H9 (cell line): ENCODE data around the gene F11R. TPM values are rescaled to one million over a fixed set of nuclear protein-coding genes. Genes with fewer than 3 reads are reported as not detected.

Experiments used
- DNase-seq: peaks from one replicate; pipeline ENCODE4 v3.0.0-alpha.2; 2017
- H2AFZ ChIP-seq: one replicate; pipeline ENCODE4 v1.6.1; 2013; ENCODE audit warnings: mild to moderate bottlenecking, low read length, control low read depth, moderate library complexity
- H2AK5ac ChIP-seq: 2 replicates; pipeline ENCODE4 v1.6.1; 2013; ENCODE audit warnings: low read length, control low read depth, mixed read lengths; ENCODE audit not compliant: insufficient read length
- H2BK120ac ChIP-seq: one replicate; pipeline ENCODE4 v1.6.1; 2013; ENCODE audit warnings: low read depth, mild to moderate bottlenecking, low read length, control low read depth, inconsistent platforms; ENCODE audit not compliant: poor library complexity, severe bottlenecking
- H2BK12ac ChIP-seq: 2 replicates; pipeline ENCODE4 v1.6.1; 2013; ENCODE audit warnings: low read length, control low read depth, mixed read lengths, low read depth; ENCODE audit not compliant: insufficient read length
- H2BK15ac ChIP-seq: 2 replicates; pipeline ENCODE4 v1.6.1; 2013; ENCODE audit warnings: low read depth, low read length, control low read depth
- H2BK20ac ChIP-seq: one replicate; pipeline ENCODE4 v1.6.1; 2013; ENCODE audit warnings: low read depth, mild to moderate bottlenecking, low read length, control low read depth, inconsistent platforms; ENCODE audit not compliant: poor library complexity, severe bottlenecking
- H2BK5ac ChIP-seq: 2 replicates; pipeline ENCODE4 v1.6.1; 2013; ENCODE audit warnings: low read length, control low read depth, mixed read lengths; ENCODE audit not compliant: insufficient read length
- H3K14ac ChIP-seq: 2 replicates; pipeline ENCODE4 v1.6.1; 2013; ENCODE audit warnings: low read length, control low read depth; ENCODE audit not compliant: insufficient read depth
- H3K18ac ChIP-seq: 2 replicates; pipeline ENCODE4 v1.6.1; 2013; ENCODE audit warnings: low read depth, mild to moderate bottlenecking, mixed read lengths, low read length, control low read depth; ENCODE audit not compliant: insufficient read length
- H3K23ac ChIP-seq: 2 replicates; pipeline ENCODE4 v1.6.1; 2013; ENCODE audit warnings: low read length, control low read depth, mixed read lengths, low read depth; ENCODE audit not compliant: insufficient read length
- H3K23me2 ChIP-seq: 2 replicates; pipeline ENCODE4 v1.6.1; 2013; ENCODE audit warnings: low read depth, mild to moderate bottlenecking, mixed read lengths, low read length, control low read depth; ENCODE audit not compliant: insufficient read length, poor library complexity, severe bottlenecking
- H3K27ac ChIP-seq: 2 replicates; pipeline ENCODE4 v1.5.1; 2013; ENCODE audit warnings: low read length, control low read depth, mixed read lengths, low read depth; ENCODE audit not compliant: insufficient read length
- H3K27me3 ChIP-seq: 2 replicates; pipeline ENCODE4 v1.6.1; 2013; ENCODE audit warnings: low read length, control low read depth, inconsistent platforms; ENCODE audit not compliant: insufficient read depth
- H3K4ac ChIP-seq: 2 replicates; pipeline ENCODE4 v1.6.1; 2013; ENCODE audit warnings: low read depth, mild to moderate bottlenecking, control low read depth, inconsistent platforms, low read length, moderate library complexity
- H3K4me1 ChIP-seq: 2 replicates; pipeline ENCODE4 v1.6.1; 2013; ENCODE audit warnings: low read length, control low read depth, inconsistent platforms; ENCODE audit not compliant: insufficient read depth
- H3K4me2 ChIP-seq: 2 replicates; pipeline ENCODE4 v1.6.1; 2013; ENCODE audit warnings: low read length, control low read depth, mixed read lengths; ENCODE audit not compliant: insufficient read length, insufficient read depth
- H3K56ac ChIP-seq: 2 replicates; pipeline ENCODE4 v1.6.1; 2013; ENCODE audit warnings: low read depth, mild to moderate bottlenecking, mixed read lengths, low read length, control low read depth; ENCODE audit not compliant: insufficient read length
- H3K79me1 ChIP-seq: 2 replicates; pipeline ENCODE4 v1.6.1; 2013; ENCODE audit warnings: low read depth, mild to moderate bottlenecking, moderate library complexity, low read length, control low read depth, inconsistent platforms; ENCODE audit not compliant: insufficient read depth, poor library complexity, severe bottlenecking
- H3K79me2 ChIP-seq: 2 replicates; pipeline ENCODE4 v1.6.1; 2013; ENCODE audit warnings: low read length, control low read depth, inconsistent platforms; ENCODE audit not compliant: insufficient read depth
- H3K9ac ChIP-seq: 2 replicates; pipeline ENCODE4 v1.6.1; 2013; ENCODE audit warnings: low read length, control low read depth, mixed read lengths; ENCODE audit not compliant: insufficient read length; ENCODE audit errors: extremely low read depth
- H3K9me3 ChIP-seq: one replicate; pipeline ENCODE4 v1.6.1; 2013; ENCODE audit warnings: low read depth, low read length, inconsistent platforms; ENCODE audit not compliant: control insufficient read depth
- H3T11ph ChIP-seq: one replicate; pipeline ENCODE4 v1.6.1; 2013; ENCODE audit warnings: mild to moderate bottlenecking, low read length, control low read depth, inconsistent platforms
- H4K20me1 ChIP-seq: one replicate; pipeline ENCODE4 v1.6.1; 2013; ENCODE audit not compliant: control insufficient read depth, insufficient read length, insufficient read depth
- H4K5ac ChIP-seq: 2 replicates; pipeline ENCODE4 v1.6.1; 2013; ENCODE audit warnings: low read depth, mild to moderate bottlenecking, mixed read lengths, low read length, control low read depth; ENCODE audit not compliant: insufficient read length
- H4K8ac ChIP-seq: replicated peaks from 2 replicates; pipeline ENCODE4 v1.6.1; 2013; ENCODE audit warnings: low read length, control low read depth, mixed read lengths, low read depth; ENCODE audit not compliant: insufficient read length
- H4K91ac ChIP-seq: 2 replicates; pipeline ENCODE4 v1.6.1; 2013; ENCODE audit warnings: low read depth, mild to moderate bottlenecking, moderate library complexity, mixed read lengths, low read length, control low read depth; ENCODE audit not compliant: insufficient read length
- H3K27ac Mint-ChIP-seq, 3 experiments: 2 replicates in 2 of 3; 3 replicates in 1 of 3; pipeline ENCODE4 v1.8.0; 2020 to 2021; ENCODE audit warnings: mixed read lengths in 3 of 3, mild to moderate bottlenecking in 1 of 3, moderate library complexity in 1 of 3
- H3K27me3 Mint-ChIP-seq: 2 replicates; pipeline ENCODE4 v1.8.0; 2021; ENCODE audit warnings: low read depth, mild to moderate bottlenecking, moderate library complexity, mixed read lengths
- H3K36me3 Mint-ChIP-seq, 3 experiments: 2 replicates in 2 of 3; 3 replicates in 1 of 3; pipeline ENCODE4 v1.8.0; 2020 to 2021; ENCODE audit warnings: low read depth in 3 of 3, mixed read lengths in 3 of 3; ENCODE audit not compliant: insufficient read depth in 1 of 3
- H3K4me1 Mint-ChIP-seq, 2 experiments: 2 replicates each; pipeline ENCODE4 v1.8.0; 2020; ENCODE audit warnings: mixed read lengths in 2 of 2
- H3K4me3 Mint-ChIP-seq, 2 experiments: 2 replicates in 1 of 2; 3 replicates in 1 of 2; pipeline ENCODE4 v1.8.0; 2020 to 2021; ENCODE audit warnings: mild to moderate bottlenecking in 2 of 2, mixed read lengths in 2 of 2, moderate library complexity in 1 of 2
- H3K9me3 Mint-ChIP-seq, 2 experiments: 2 replicates in 1 of 2; 3 replicates in 1 of 2; pipeline ENCODE4 v1.8.0; 2020; ENCODE audit warnings: mild to moderate bottlenecking in 2 of 2, mixed read lengths in 2 of 2, moderate library complexity in 1 of 2
- CTCF ChIP-seq: fragments of 200-600 bp; sonication (generic); conservative IDR thresholded peaks from 3 replicates; pipeline ENCODE4 v1.8.0; 2021; ENCODE audit warnings: antibody characterized with exemption, mild to moderate bottlenecking
- WGBS: extraction: QIAGEN DNeasy Blood & Tissue Kit; methylation state at CpG from one replicate; pipeline ENCODE4 v1.1.7; 2013; ENCODE audit warnings: missing lambda C conversion rate, low lambda C conversion rate, mixed read lengths; ENCODE audit not compliant: insufficient read length; ENCODE audit errors: extremely low coverage; 5-methylcytosine and 5-hydroxymethylcytosine counted together
- total RNA-seq: library from RNA; stranded (reverse); gene quantifications from 2 replicates; pipeline ENCODE4 v1.2.1, GENCODE V29; 2021

F11R gene
- total RNA-seq, 1 experiment from 2014 or later, result 174 TPM

- Histone ChIP-seq H3K9ac (no peak within 1 kb of the TSS), H3K14ac (no peak within 1 kb of the TSS; the same call in 1 of the 2 replicates), H3K27me3 (no peaks in the 10 kb centered on the region), H3T11ph (no peak within 1 kb of the TSS), H2BK12ac (no peak within 1 kb of the TSS), H3K79me2 (no peaks in the 10 kb centered on the region), H2AFZ (no peak within 1 kb of the TSS), H2BK15ac (no peak within 1 kb of the TSS), H4K20me1 (no peaks in the 10 kb centered on the region), H3K9me3 (no peaks in the 10 kb centered on the region), H3K56ac (no peak within 1 kb of the TSS), H3K4me1 (no peaks in the 10 kb centered on the region), H3K79me1 (no peaks in the 10 kb centered on the region), H3K4ac (no peak within 1 kb of the TSS), H4K8ac (no peak within 1 kb of the TSS), H3K18ac (no peak within 1 kb of the TSS), H3K23ac (no peak within 1 kb of the TSS), H3K27ac (no peak within 1 kb of the TSS), H2AK5ac (no peak within 1 kb of the TSS), H2BK120ac (no peak within 1 kb of the TSS), H2BK20ac (no peak within 1 kb of the TSS), H3K4me2 (no peak within 1 kb of the TSS), H3K23me2 (no peaks in the 10 kb centered on the region), H4K91ac (no peak within 1 kb of the TSS), H2BK5ac (no peak within 1 kb of the TSS), H4K5ac (no peak within 1 kb of the TSS)
- Mint-ChIP-seq H3K4me1 (peaks cover 10 to 15% of the 10 kb centered on the region in 2 experiments), H3K36me3 (no peaks in the 10 kb centered on the region), H3K4me3 (peak within 1 kb of the TSS in 1 of 2 experiments; percentile 42; a peak in 2 of 5 replicates), H3K27ac (peak within 1 kb of the TSS in 1 of 3 experiments; percentile 72; a peak in 1 of 7 replicates), H3K9me3 (no peaks in the 10 kb centered on the region; a peak in 1 of 5 replicates), H3K27me3 (peaks cover 15% of the 10 kb centered on the region)
- DNase-seq, result peak; percentile 83
- no peak for TF ChIP-seq CTCF
- WGBS, result no CpG with 5 or more reads among the region's 9 CpGs
Observed at GRCh38 chr1:161069731-161070270, 48.8 kb upstream of the F11R start, which contains the start of gene ARHGAP30. ARHGAP30 (minus strand) TSS chr1:161069891; CDS start chr1:161069624, 267 bp downstream.
